HepG2 (cell line): Measurements from ENCODE around the gene MAP3K4. TPM values are rescaled to one million over a fixed set of nuclear protein-coding genes. Genes with fewer than 3 reads are reported as not detected.

Experiments used
- ATAC-seq: fragments of 200-7000 bp; cut with Tn5 transposase; 3 replicates; pipeline ENCODE4 v1.9.1; 2020; ENCODE audit warnings: mild to moderate bottlenecking, moderate library complexity
- BruUV-seq: library from RNA; stranded (reverse); fragments of 400-500 nt; replicated peaks from 2 replicates; lab custom pipeline; 2021; lab: Mats Ljungman, UMichigan
- CTCF ChIA-PET: fragments of 300-600 bp; formaldehyde crosslinking; extraction: SDS; loops from one replicate; lab custom pipeline; 2021; ENCODE audit warnings: low total read pairs, inconsistent platforms, low intra/inter-chr PET ratio; lab: Yijun Ruan, JAX
- POLR2A ChIA-PET: fragments of 350-600 bp; sonication (Branson Sonifier 250); formaldehyde crosslinking; loops from one replicate; lab custom pipeline; 2020; ENCODE audit warnings: antibody characterized with exemption, inconsistent platforms; lab: Yijun Ruan, JAX
- DNase-seq: peaks from one replicate; pipeline ENCODE4 v3.0.0-alpha.2; 2015; ENCODE audit warnings: low spot score
- FAIRE-seq: peaks from 3 replicates; lab custom pipeline; 2011; peaks lifted over from hg19 to GRCh38; lab: Jason Lieb, UNC
- H2AFZ ChIP-seq: one replicate; pipeline ENCODE4 v1.6.1; 2011; ENCODE audit warnings: low read length, inconsistent platforms
- H3K27ac ChIP-seq: fragments of 300-600 bp; 3 replicates; pipeline ENCODE4 v1.8.0; 2011; ENCODE audit warnings: mixed run types, mild to moderate bottlenecking, mixed read lengths, low read length, inconsistent platforms; ENCODE audit not compliant: insufficient read depth; ENCODE audit errors: extremely low read length
- H3K27me3 ChIP-seq, 2 experiments: fragments of 200-600 bp in 1 of 2; 2 replicates in 1 of 2; 3 replicates in 1 of 2; pipeline versions ENCODE4 v1.6.0 to v1.8.0; 2011; ENCODE audit warnings: low read length in 2 of 2, mild to moderate bottlenecking in 2 of 2, moderate library complexity in 2 of 2, inconsistent platforms in 1 of 2; ENCODE audit not compliant: insufficient read depth in 2 of 2, control insufficient read depth in 1 of 2
- H3K36me3 ChIP-seq, 2 experiments: fragments of 200-600 bp in 1 of 2; replicated peaks in 1 of 2; 2 replicates in 1 of 2; 3 replicates in 1 of 2; pipeline versions ENCODE4 v1.5.1 to v1.8.0; 2011; ENCODE audit warnings: low read length in 2 of 2, inconsistent platforms in 1 of 2; ENCODE audit not compliant: insufficient read depth in 2 of 2, control insufficient read depth in 1 of 2
- H3K4me1 ChIP-seq: 2 replicates; pipeline ENCODE4 v1.5.1; 2012; ENCODE audit warnings: low read length, inconsistent platforms; ENCODE audit not compliant: insufficient read depth
- H3K4me2 ChIP-seq: 2 replicates; pipeline ENCODE4 v1.6.0; 2011; ENCODE audit warnings: low read depth, low read length, inconsistent platforms
- H3K4me3 ChIP-seq, 3 experiments: fragments of 200-600 bp in 1 of 3; sonication (generic), shearing (Covaris generic) in 1 of 3; replicated peaks in 1 of 3; 2 replicates each; pipeline ENCODE4 v1.5.1; 2011 to 2016; ENCODE audit warnings: low read length in 3 of 3, inconsistent platforms in 2 of 3, low read depth in 2 of 3, mild to moderate bottlenecking in 2 of 3, control low read depth in 1 of 3, mixed read lengths in 1 of 3; ENCODE audit not compliant: insufficient read depth in 1 of 3
- H3K79me2 ChIP-seq: one replicate; pipeline ENCODE4 v1.6.1; 2011; ENCODE audit warnings: low read length, inconsistent platforms; ENCODE audit not compliant: insufficient read depth
- H3K9ac ChIP-seq: 2 replicates; pipeline ENCODE4 v1.6.0; 2011; ENCODE audit warnings: mild to moderate bottlenecking, low read depth, low read length, inconsistent platforms; ENCODE audit not compliant: insufficient read depth
- H3K9me3 ChIP-seq: 2 replicates; pipeline ENCODE4 v1.5.1; 2012; ENCODE audit warnings: mild to moderate bottlenecking, low read length
- H4K20me1 ChIP-seq: 2 replicates; pipeline ENCODE4 v1.6.0; 2011; ENCODE audit warnings: inconsistent platforms, mild to moderate bottlenecking, low read length, moderate library complexity; ENCODE audit not compliant: insufficient read depth
- ARID3A ChIP-seq: IDR thresholded peaks from 2 replicates; pipeline ENCODE4 v1.6.1; 2012; ENCODE audit warnings: low read depth, low read length, improper control_type of control experiment
- DMTF1 ChIP-seq: sonication (generic); formaldehyde crosslinking; IDR thresholded peaks from 2 replicates; pipeline ENCODE4 v1.4.0; 2020; ENCODE audit warnings: mild to moderate bottlenecking, missing genetic modification reagents
- E2F2 ChIP-seq: sonication (generic); formaldehyde crosslinking; IDR thresholded peaks from 2 replicates; pipeline ENCODE4 v1.4.0; 2020; ENCODE audit warnings: missing genetic modification reagents, borderline replicate concordance
- IRF9 ChIP-seq: sonication (generic); formaldehyde crosslinking; IDR thresholded peaks from 2 replicates; pipeline ENCODE4 v1.8.0; 2022; ENCODE audit warnings: missing genetic modification reagents, mild to moderate bottlenecking, borderline replicate concordance
- RERE ChIP-seq: IDR thresholded peaks from 2 replicates; pipeline ENCODE4 v1.6.1; 2016; ENCODE audit warnings: low read depth, missing genetic modification reagents, missing compliant biosample characterization
- SSRP1 ChIP-seq: IDR thresholded peaks from 2 replicates; pipeline ENCODE4 v1.6.1; 2016; ENCODE audit warnings: control low read depth
- ZNF234 ChIP-seq: sonication (generic); formaldehyde crosslinking; conservative IDR thresholded peaks from 2 replicates; pipeline ENCODE4 v1.5.1; 2020; ENCODE audit warnings: mild to moderate bottlenecking, missing genetic modification reagents
- ZNF510 ChIP-seq: sonication (generic); formaldehyde crosslinking; IDR thresholded peaks from 2 replicates; pipeline ENCODE4 v1.4.0; 2020; ENCODE audit warnings: low read depth, mild to moderate bottlenecking, missing genetic modification reagents
- ZNF776 ChIP-seq: sonication (generic); formaldehyde crosslinking; IDR thresholded peaks from 2 replicates; pipeline ENCODE4 v1.4.0; 2020; ENCODE audit warnings: mild to moderate bottlenecking, missing genetic modification reagents
- ZNF781 ChIP-seq: sonication (generic); formaldehyde crosslinking; IDR thresholded peaks from 2 replicates; pipeline ENCODE4 v1.5.1; 2020; ENCODE audit warnings: borderline replicate concordance, mild to moderate bottlenecking, missing genetic modification reagents; ENCODE audit errors: not compliant biosample characterization
- WGBS: methylation state at CpG from one replicate; pipeline ENCODE4 v1.1.6; 2017; ENCODE audit warnings: low lambda C conversion rate; 5-methylcytosine and 5-hydroxymethylcytosine counted together
- in situ Hi-C: cut with HindIII; loops from 2 replicates; pipeline ENCODE4 v1.10.0; 2017; ENCODE audit warnings: low pct_unique_long_range_greater_than_20kb; ENCODE audit not compliant: extremely low pct_ligation_motif_present
- intact Hi-C: fragments of 100-400 bp; cut with micrococcal nuclease; formaldehyde crosslinking; loops from one replicate; pipeline ENCODE4 v1.10.0; 2022; ENCODE audit not compliant: unreplicated experiment
- polyA plus RNA-seq, 8 experiments: library from polyadenylated mRNA; depleted of rRNA in 3 of 8; stranded (reverse) in 7 of 8; unstranded in 1 of 8; fragments of >200 nt; fragmentation: Illumina TruSeq in 4 of 8; extraction: Trizol in 4 of 8; gene quantifications; 2 replicates each; pipeline versions ENCODE4 v1.2.1 to v1.2.3, GENCODE V29; 2011 to 2016; ENCODE audit warnings: low read depth in 4 of 8, missing spikeins in 1 of 8, mixed read lengths in 1 of 8; ENCODE audit not compliant: insufficient read depth in 1 of 8
- total RNA-seq, 5 experiments: library from RNA; depleted of rRNA; stranded (reverse); fragments of >200 nt; fragmentation: Illumina TruSeq; extraction: Trizol; gene quantifications; 2 replicates each; pipeline ENCODE4 v1.2.3, GENCODE V29; 2016; ENCODE audit warnings: low read depth in 1 of 5

Gene MAP3K4
- total and polyA plus RNA-seq, 2 of the 13 experiments (the other 11 are each of a cell fraction or from before 2014, with no cell fraction given), result 12.9 to 33.6 TPM

GRCh38 chr6:161150566-161150965 is 159.0 kb downstream of the MAP3K4 start:
- no TSS peak for BruUV-seq
- in situ Hi-C loops (no loop called here), intact Hi-C loops (no loop called here)
- no peak overlapping the region for H3K27ac ChIP-seq
- H3K9me3 ChIP-seq, result no peaks in the 10 kb centered on the region
- ChIA-PET POLR2A (no interaction called here), CTCF (no interaction called here)
- H2AFZ ChIP-seq, result no peak overlapping the region
- 36% methylated on average over 8 of the region's 8 CpGs for WGBS
- DNase-seq (no peak), ATAC-seq (no peak), FAIRE-seq (no peak)
- no peaks in the 10 kb centered on the region for H3K36me3 ChIP-seq
- H3K9ac ChIP-seq, result no peak overlapping the region
- no peak overlapping the region for H3K4me3 ChIP-seq
- no peaks in the 10 kb centered on the region for H4K20me1 ChIP-seq
- no peaks in the 10 kb centered on the region for H3K79me2 ChIP-seq
- H3K4me2 ChIP-seq, result no peak overlapping the region
- H3K27me3 ChIP-seq, result peaks cover 2 to 35% of the 10 kb centered on the region in 2 experiments; a peak in 4 of 5 replicates
- H3K4me1 ChIP-seq, result no peaks in the 10 kb centered on the region
- no peak for TF ChIP-seq ZNF234
- TF ChIP-seq ZNF781, result no peak
- no peak for TF ChIP-seq E2F2
- TF ChIP-seq RERE (CRISPR knock-in tag), result no peak
- no peak for TF ChIP-seq ARID3A
- no peak for TF ChIP-seq IRF9 (CRISPR knock-in tag)
- no peak for TF ChIP-seq ZNF510
- TF ChIP-seq ZNF776 (CRISPR knock-in tag), result no peak
- no peak for TF ChIP-seq SSRP1 (CRISPR knock-in tag)
- no peak for TF ChIP-seq DMTF1 (CRISPR knock-in tag)
